H1 (cell line): Measurements from ENCODE around the gene HAT1. TPM values are rescaled to one million over a fixed set of nuclear protein-coding genes. Genes with fewer than 3 reads are reported as not detected.

Experiments
- CTCF ChIA-PET: fragments of 300-600 bp; sonication (Branson Sonifier 250); formaldehyde crosslinking; loops from one replicate; lab custom pipeline; 2021; ENCODE audit not compliant: partially characterized antibody; lab: Charles Lee
- POLR2A ChIA-PET: fragments of 300-600 bp; sonication (Branson Sonifier 250); formaldehyde crosslinking; loops from one replicate; lab custom pipeline; 2021; ENCODE audit warnings: inconsistent platforms; ENCODE audit not compliant: partially characterized antibody; lab: Charles Lee
- DNase-seq, 2 experiments: peaks; one replicate each; pipeline versions ENCODE4 v3.0.0 to v3.0.0-alpha.2; 2010 to 2022; ENCODE audit warnings: low spot score in 2 of 2, low read depth in 1 of 2, mixed read lengths in 1 of 2
- FAIRE-seq: peaks from 2 replicates; lab custom pipeline; 2011; peaks lifted over from hg19 to GRCh38; lab: Jason Lieb, UNC
- H2AFZ ChIP-seq: 2 replicates; pipeline ENCODE4 v1.8.1; 2012; ENCODE audit warnings: low read length, inconsistent platforms
- H2AK5ac ChIP-seq: 2 replicates; pipeline ENCODE4 v1.6.1; 2013; ENCODE audit warnings: low read depth, low read length
- H2BK120ac ChIP-seq: replicated peaks from 2 replicates; pipeline ENCODE3; 2013; ENCODE audit warnings: low read depth, low read length, inconsistent platforms
- H2BK12ac ChIP-seq: 2 replicates; pipeline ENCODE4 v1.6.1; 2013; ENCODE audit warnings: low read depth, low read length
- H2BK15ac ChIP-seq: 2 replicates; pipeline ENCODE4 v1.6.1; 2013; ENCODE audit warnings: low read length
- H2BK20ac ChIP-seq: 2 replicates; pipeline ENCODE4 v1.6.1; 2013; ENCODE audit warnings: low read length
- H2BK5ac ChIP-seq: 2 replicates; pipeline ENCODE4 v1.6.1; 2013; ENCODE audit warnings: low read depth, low read length
- H3K14ac ChIP-seq: 2 replicates; pipeline ENCODE4 v1.6.1; 2013; ENCODE audit warnings: inconsistent platforms; ENCODE audit not compliant: insufficient read length
- H3K18ac ChIP-seq: 2 replicates; pipeline ENCODE4 v1.6.1; 2013; ENCODE audit warnings: low read length; ENCODE audit errors: extremely low read depth
- H3K23ac ChIP-seq: 2 replicates; pipeline ENCODE4 v1.6.1; 2013; ENCODE audit warnings: inconsistent platforms; ENCODE audit not compliant: insufficient read length
- H3K23me2 ChIP-seq: 2 replicates; pipeline ENCODE4 v1.6.1; 2013; ENCODE audit warnings: low read depth, low read length
- H3K27ac ChIP-seq: 2 replicates; pipeline ENCODE4 v1.6.1; 2011; ENCODE audit warnings: low read depth, low read length, inconsistent platforms
- H3K27me3 ChIP-seq, 4 experiments: replicated peaks in 1 of 4; 1 replicate in 1 of 4; 2 replicates in 3 of 4; pipeline versions ENCODE4 v1.6.1 to v1.8.1; 2011 to 2013; ENCODE audit warnings: low read length in 3 of 4, mild to moderate bottlenecking in 3 of 4, inconsistent platforms in 2 of 4, mixed read lengths in 2 of 4, moderate library complexity in 1 of 4; ENCODE audit not compliant: control insufficient read depth in 3 of 4, insufficient read depth in 3 of 4; ENCODE audit errors: extremely low read depth in 1 of 4
- H3K36me3 ChIP-seq, 4 experiments: 2 replicates each; pipeline versions ENCODE4 v1.6.1 to v1.8.1; 2011 to 2013; ENCODE audit warnings: mild to moderate bottlenecking in 4 of 4, low read length in 3 of 4, moderate library complexity in 2 of 4, control low read depth in 1 of 4, inconsistent platforms in 1 of 4; ENCODE audit not compliant: insufficient read depth in 4 of 4, control insufficient read depth in 2 of 4
- H3K4ac ChIP-seq: replicated peaks from 2 replicates; pipeline ENCODE3; 2013; ENCODE audit warnings: low read length, low read depth, mixed read lengths, inconsistent platforms; ENCODE audit not compliant: insufficient read length
- H3K4me1 ChIP-seq, 4 experiments: replicated peaks in 1 of 4; 1 replicate in 1 of 4; 2 replicates in 3 of 4; pipeline versions ENCODE4 v1.6.1 to v1.8.1; 2011 to 2013; ENCODE audit warnings: low read length in 3 of 4, inconsistent platforms in 2 of 4, mixed read lengths in 1 of 4; ENCODE audit not compliant: insufficient read depth in 4 of 4, control insufficient read depth in 3 of 4
- H3K4me2 ChIP-seq, 2 experiments: 2 replicates each; pipeline versions ENCODE4 v1.6.1 to v1.8.1; 2011 to 2013; ENCODE audit warnings: low read depth in 2 of 2, low read length in 2 of 2, control low read depth in 1 of 2, inconsistent platforms in 1 of 2, mild to moderate bottlenecking in 1 of 2; ENCODE audit not compliant: insufficient read depth in 1 of 2
- H3K4me3 ChIP-seq, 4 experiments: fragments of 200-600, 300-600 bp in 1 of 4; sonication (generic), shearing (Covaris generic), sonication (Bioruptor Twin) in 1 of 4; 2 replicates each; pipeline versions ENCODE4 v1.5.1 to v1.8.1; 2011 to 2016; ENCODE audit warnings: low read length in 4 of 4, low read depth in 3 of 4, control low read depth in 2 of 4, inconsistent platforms in 2 of 4, mild to moderate bottlenecking in 2 of 4, mixed read lengths in 1 of 4, moderate library complexity in 1 of 4; ENCODE audit not compliant: insufficient read depth in 2 of 4; ENCODE audit errors: extremely low read depth in 1 of 4
- H3K56ac ChIP-seq: replicated peaks from 2 replicates; pipeline ENCODE3; 2013; ENCODE audit warnings: low read depth, mild to moderate bottlenecking, mixed read lengths, low read length, inconsistent platforms; ENCODE audit not compliant: insufficient read length
- H3K79me1 ChIP-seq: 2 replicates; pipeline ENCODE4 v1.6.1; 2013; ENCODE audit warnings: low read depth, low read length, control low read depth
- H3K79me2 ChIP-seq, 2 experiments: 2 replicates each; pipeline versions ENCODE4 v1.6.1 to v1.8.1; 2012 to 2013; ENCODE audit warnings: low read length in 2 of 2, mild to moderate bottlenecking in 2 of 2, inconsistent platforms in 1 of 2; ENCODE audit not compliant: insufficient read depth in 2 of 2, control insufficient read depth in 1 of 2
- H3K9ac ChIP-seq, 4 experiments: replicated peaks in 1 of 4; 1 replicate in 1 of 4; 2 replicates in 3 of 4; pipeline versions ENCODE4 v1.6.1 to v1.8.1; 2011 to 2013; ENCODE audit warnings: low read depth in 3 of 4, low read length in 3 of 4, control low read depth in 2 of 4, mild to moderate bottlenecking in 2 of 4, moderate library complexity in 2 of 4, inconsistent platforms in 1 of 4; ENCODE audit errors: extremely low read depth in 1 of 4
- H3K9me3 ChIP-seq, 2 experiments: 2 replicates each; pipeline versions ENCODE4 v1.6.1 to v1.8.1; 2012 to 2013; ENCODE audit warnings: mild to moderate bottlenecking in 2 of 2, moderate library complexity in 2 of 2, control low read depth in 1 of 2, inconsistent platforms in 1 of 2, low read depth in 1 of 2, low read length in 1 of 2, mixed read lengths in 1 of 2; ENCODE audit not compliant: insufficient read depth in 2 of 2
- H4K20me1 ChIP-seq, 2 experiments: replicated peaks in 1 of 2; 2 replicates each; pipeline versions ENCODE3 to v1.8.1; 2011 to 2013; ENCODE audit warnings: inconsistent platforms in 2 of 2, low read length in 2 of 2, mild to moderate bottlenecking in 1 of 2; ENCODE audit not compliant: insufficient read depth in 2 of 2, control insufficient read depth in 1 of 2
- H4K5ac ChIP-seq: 2 replicates; pipeline ENCODE4 v1.6.1; 2013; ENCODE audit warnings: low read length, low read depth, mixed read lengths, inconsistent platforms; ENCODE audit not compliant: insufficient read length
- H4K8ac ChIP-seq: 2 replicates; pipeline ENCODE4 v1.8.0; 2013; ENCODE audit warnings: mild to moderate bottlenecking, moderate library complexity, low read length, inconsistent platforms; ENCODE audit not compliant: insufficient read depth; ENCODE audit errors: extremely low read depth
- H4K91ac ChIP-seq: replicated peaks from 2 replicates; pipeline ENCODE3; 2013; ENCODE audit warnings: low read length, mixed read lengths, inconsistent platforms; ENCODE audit not compliant: insufficient read length
- CBX8 ChIP-seq: fragments of 300-800, 300-1000 bp; sonication (generic); IDR thresholded peaks from 2 replicates; pipeline ENCODE4 v1.7.1; 2016; ENCODE audit warnings: low read depth, low read length, borderline replicate concordance
- CHD2 ChIP-seq: IDR thresholded peaks from 2 replicates; pipeline ENCODE4 v1.6.1; 2012; ENCODE audit warnings: low read length, improper control_type of control experiment
- JUN ChIP-seq: IDR thresholded peaks from 2 replicates; pipeline ENCODE4 v1.6.1; 2011; ENCODE audit warnings: low read depth, mild to moderate bottlenecking, improper control_type of control experiment, low read length
- SP2 ChIP-seq: IDR thresholded peaks from 2 replicates; pipeline ENCODE4 v1.6.1; 2012; ENCODE audit warnings: mild to moderate bottlenecking, low read length, inconsistent platforms
- ZNF274 ChIP-seq: IDR thresholded peaks from 2 replicates; pipeline ENCODE4 v1.7.0; 2012; ENCODE audit warnings: low read length, borderline replicate concordance; ENCODE audit errors: extremely low read depth
- WGBS, 2 experiments: shearing (Covaris generic) in 1 of 2; methylation state at CpG; one replicate each; pipeline versions ENCODE4 v1.1.6 to v1.1.7; 2013 to 2015; ENCODE audit warnings: low lambda C conversion rate in 2 of 2, mixed read lengths in 2 of 2, inconsistent platforms in 1 of 2, low coverage in 1 of 2, missing lambda C conversion rate in 1 of 2; ENCODE audit not compliant: insufficient replicate concordance in 2 of 2, insufficient coverage in 1 of 2, insufficient read length in 1 of 2; ENCODE audit errors: extremely low coverage in 1 of 2, missing lambda C conversion rate in 1 of 2; 5-methylcytosine and 5-hydroxymethylcytosine counted together
- polyA plus RNA-seq, 7 experiments: library from polyadenylated mRNA; depleted of rRNA in 3 of 7; stranded (reverse) in 5 of 7; unstranded in 2 of 7; fragments of >200 nt in 5 of 7; fragments of 200-250 nt in 2 of 7; gene quantifications; 1 replicate in 5 of 7; 2 replicates in 1 of 7; 4 replicates in 1 of 7; pipeline versions ENCODE4 v1.2.1 to v1.2.3, GENCODE V29; 2011 to 2013; ENCODE audit warnings: missing spikeins in 2 of 7, mixed read lengths in 2 of 7
- total RNA-seq: library from RNA; stranded (reverse); fragmentation: NEBNext Ultra II Directional; extraction: Animal tissue kit (Norgen Biotek cat#: 25700); gene quantifications from 2 replicates; pipeline ENCODE4 v1.2.1, GENCODE V29; 2021

HAT1 gene
- total and polyA plus RNA-seq, 2 of the 8 experiments (the other 6 are each of a cell fraction or from before 2014, with no cell fraction given): 44.6 to 74.2 TPM

DNA sequence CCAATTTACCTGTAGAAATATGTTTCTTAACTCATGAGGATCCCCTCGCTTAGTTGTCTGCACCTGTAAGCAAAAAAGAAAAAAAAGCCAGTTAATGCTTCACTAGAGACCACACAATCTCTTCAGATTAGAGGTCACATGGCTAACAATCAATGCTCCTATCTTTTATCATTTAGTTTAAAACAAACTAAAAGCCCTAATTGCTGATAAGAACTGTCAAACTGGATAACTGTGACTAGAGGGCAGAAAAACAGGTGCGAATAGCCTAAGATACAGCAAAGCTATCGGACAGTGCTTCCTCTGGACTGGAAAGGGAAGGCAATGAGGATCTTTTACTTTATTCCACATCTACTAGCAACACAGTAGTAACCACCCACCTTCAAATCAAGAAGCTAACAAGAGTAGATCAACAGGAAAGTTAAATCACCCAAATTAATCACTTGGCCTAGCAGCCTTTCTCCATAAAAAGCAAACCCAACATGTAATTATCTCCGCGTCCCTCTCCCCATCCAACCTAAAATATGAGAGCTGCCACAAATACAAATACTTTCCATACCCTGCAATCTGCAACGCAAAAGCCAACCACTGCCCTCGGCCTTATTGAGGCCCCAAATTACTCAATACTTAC lies 29.0 kb upstream of the HAT1 start:
- no peak overlapping the region for H4K8ac ChIP-seq
- H3K9me3 ChIP-seq: 0 out of 4 replicates have a peak, but pooled peaks cover 0 to under 1% of the 10 kb centered on the region in 2 experiments
- H2BK15ac ChIP-seq: no peak overlapping the region; the same call in 1 of the 2 replicates
- H3K56ac ChIP-seq: no peak overlapping the region
- peaks cover 3% of the 10 kb centered on the region for H3K23me2 ChIP-seq
- H3K14ac ChIP-seq: no peak overlapping the region
- CTCF ChIA-PET: interaction anchor here (0.6 to 2.0 kb wide), 6 partner anchors 11 to 1661 kb away, joined by 3 to 12 read pairs (median 4); no protein-coding TSS in a partner anchor
- H3K4me3 ChIP-seq: peak overlapping the region; percentile 75 to 97 (median 82)
- H4K20me1 ChIP-seq: no peaks in the 10 kb centered on the region
- no peak overlapping the region for H3K27ac ChIP-seq
- H3K23ac ChIP-seq: no peak overlapping the region
- POLR2A ChIA-PET: interaction anchor here (0.7 to 2.9 kb wide), 5 partner anchors 10 to 29 kb away, joined by 3 to 23 read pairs (median 4); partner anchors contain the start of gene HAT1
- H3K79me2 ChIP-seq: no peaks in the 10 kb centered on the region
- H2BK12ac ChIP-seq: peak overlapping the region; percentile 90; the same call in 1 of the 2 replicates
- DNase-seq: no peak
- no peak overlapping the region for H4K91ac ChIP-seq
- H3K9ac ChIP-seq: peak overlapping the region in 3 of 4 experiments; percentile 54 to 74 (median 62); a peak in 6 of 7 replicates
- no peaks in the 10 kb centered on the region; a peak in 2 of 8 replicates for H3K36me3 ChIP-seq
- H2AK5ac ChIP-seq: no peak overlapping the region
- no peak for FAIRE-seq
- H2BK120ac ChIP-seq: no peak overlapping the region
- H3K18ac ChIP-seq: no peak overlapping the region; the same call in 1 of the 2 replicates
- no peak overlapping the region for H2BK20ac ChIP-seq
- no peaks in the 10 kb centered on the region for H3K79me1 ChIP-seq
- peaks cover 0 to 6% (median 2%) of the 10 kb centered on the region in 4 experiments; a peak in 2 of 7 replicates for H3K4me1 ChIP-seq
- peak overlapping the region; percentile 81; the same call in 1 of the 2 replicates for H2BK5ac ChIP-seq
- no peak overlapping the region for H3K4ac ChIP-seq
- H3K27me3 ChIP-seq: no peaks in the 10 kb centered on the region
- 55% methylated on average over 7 of the region's 7 CpGs; no CpG with 5 or more reads in 1 of the 2 experiments for WGBS, 2 experiments
- H2AFZ ChIP-seq: peak overlapping the region; percentile 73
- peak overlapping the region; percentile 82 to 89 for H3K4me2 ChIP-seq
- no peak overlapping the region for H4K5ac ChIP-seq
- TF ChIP-seq CHD2 (no peak), SP2 (no peak), JUN (no peak), ZNF274 (no peak), CBX8 (no peak)
